Osteoblast (primary cell): ENCODE results near the gene PPP6R1. TPM values are rescaled to one million over a fixed set of nuclear protein-coding genes. Genes with fewer than 3 reads are reported as not detected.

ENCODE experiments used
- DNase-seq: peaks from one replicate; pipeline ENCODE4 v3.0.0; 2011; ENCODE audit warnings: low spot score, mixed read lengths; ENCODE audit not compliant: insufficient read length; ENCODE audit errors: missing footprints
- H2AFZ ChIP-seq: 2 replicates; pipeline ENCODE4 v1.6.0; 2011; ENCODE audit warnings: mild to moderate bottlenecking, low read length
- H3K27ac ChIP-seq: 2 replicates; pipeline ENCODE4 v1.5.1; 2011; ENCODE audit warnings: mild to moderate bottlenecking, low read depth, low read length, moderate library complexity
- H3K27me3 ChIP-seq: 2 replicates; pipeline ENCODE4 v1.6.0; 2012; ENCODE audit warnings: mild to moderate bottlenecking, control low read depth, inconsistent platforms, low read length, moderate library complexity; ENCODE audit not compliant: insufficient read depth
- H3K36me3 ChIP-seq: 2 replicates; pipeline ENCODE4 v1.5.1; 2011; ENCODE audit warnings: mild to moderate bottlenecking, low read length, control low read depth, moderate library complexity; ENCODE audit not compliant: insufficient read depth
- H3K4me1 ChIP-seq: 2 replicates; pipeline ENCODE4 v1.5.1; 2011; ENCODE audit warnings: mild to moderate bottlenecking, low read length, control low read depth, moderate library complexity; ENCODE audit not compliant: insufficient read depth
- H3K4me2 ChIP-seq: 2 replicates; pipeline ENCODE4 v1.6.0; 2011; ENCODE audit warnings: mild to moderate bottlenecking, low read length; ENCODE audit not compliant: insufficient read depth
- H3K4me3 ChIP-seq: fragments of 200-600 bp; sonication (generic); 3 replicates; pipeline ENCODE4 v1.5.1; 2012; ENCODE audit warnings: mild to moderate bottlenecking, low read length, inconsistent platforms; ENCODE audit not compliant: insufficient read depth
- H3K79me2 ChIP-seq: 2 replicates; pipeline ENCODE4 v1.6.0; 2012; ENCODE audit warnings: mild to moderate bottlenecking, low read length, control low read depth, inconsistent platforms; ENCODE audit not compliant: insufficient read depth
- H3K9me3 ChIP-seq: 2 replicates; pipeline ENCODE4 v1.5.1; 2011; ENCODE audit warnings: low read depth, low read length, control low read depth
- H4K20me1 ChIP-seq: 2 replicates; pipeline ENCODE4 v1.6.0; 2012; ENCODE audit warnings: mild to moderate bottlenecking, low read length, control low read depth; ENCODE audit not compliant: insufficient read depth
- total RNA-seq: library from RNA; depleted of rRNA; stranded (reverse); fragments of >200 nt; gene quantifications from 2 replicates; pipeline ENCODE4 v1.2.3, GENCODE V29; 2012
- TF ChIP-seq, protein P1 (sequence below): IDR thresholded peaks from 2 replicates; pipeline ENCODE4 v1.5.1; 2011; ENCODE audit warnings: mild to moderate bottlenecking, low read depth, low read length, moderate library complexity; ENCODE audit errors: extremely low read depth

PPP6R1 gene
- total RNA-seq, 1 donor, result 32.6 TPM

DNA sequence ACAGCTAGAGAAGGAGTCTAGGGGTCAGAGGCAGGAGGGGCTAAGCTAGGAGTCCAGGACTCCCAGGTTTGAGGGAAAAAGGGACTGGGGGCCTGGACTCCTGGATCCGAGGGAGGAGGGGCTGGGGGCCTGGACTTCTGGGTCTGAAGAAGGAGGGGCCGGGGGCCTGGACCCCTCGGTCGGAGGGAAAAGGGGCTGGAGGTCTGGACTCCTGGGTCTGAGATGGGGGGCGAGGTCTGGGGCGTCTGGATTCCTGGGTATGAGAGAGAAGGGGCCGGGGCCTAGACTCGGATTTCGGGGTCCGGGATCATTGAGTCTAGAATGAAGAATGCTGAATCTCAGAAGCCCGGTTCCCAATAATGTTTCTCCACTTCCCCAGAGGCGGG is 43.5 kb upstream of the PPP6R1 start:
- Histone ChIP-seq H3K4me3 (peak overlapping the region; percentile 72), H3K9me3 (no peaks in the 10 kb centered on the region), H3K36me3 (peaks cover 28% of the 10 kb centered on the region), H3K79me2 (no peaks in the 10 kb centered on the region), H4K20me1 (no peaks in the 10 kb centered on the region), H3K27me3 (no peaks in the 10 kb centered on the region), H3K4me1 (peaks cover 7% of the 10 kb centered on the region), H3K27ac (peak overlapping the region; percentile 56), H2AFZ (peak overlapping the region; percentile 97), H3K4me2 (peak overlapping the region; percentile 92)
- TF ChIP-seq, protein P1, sequence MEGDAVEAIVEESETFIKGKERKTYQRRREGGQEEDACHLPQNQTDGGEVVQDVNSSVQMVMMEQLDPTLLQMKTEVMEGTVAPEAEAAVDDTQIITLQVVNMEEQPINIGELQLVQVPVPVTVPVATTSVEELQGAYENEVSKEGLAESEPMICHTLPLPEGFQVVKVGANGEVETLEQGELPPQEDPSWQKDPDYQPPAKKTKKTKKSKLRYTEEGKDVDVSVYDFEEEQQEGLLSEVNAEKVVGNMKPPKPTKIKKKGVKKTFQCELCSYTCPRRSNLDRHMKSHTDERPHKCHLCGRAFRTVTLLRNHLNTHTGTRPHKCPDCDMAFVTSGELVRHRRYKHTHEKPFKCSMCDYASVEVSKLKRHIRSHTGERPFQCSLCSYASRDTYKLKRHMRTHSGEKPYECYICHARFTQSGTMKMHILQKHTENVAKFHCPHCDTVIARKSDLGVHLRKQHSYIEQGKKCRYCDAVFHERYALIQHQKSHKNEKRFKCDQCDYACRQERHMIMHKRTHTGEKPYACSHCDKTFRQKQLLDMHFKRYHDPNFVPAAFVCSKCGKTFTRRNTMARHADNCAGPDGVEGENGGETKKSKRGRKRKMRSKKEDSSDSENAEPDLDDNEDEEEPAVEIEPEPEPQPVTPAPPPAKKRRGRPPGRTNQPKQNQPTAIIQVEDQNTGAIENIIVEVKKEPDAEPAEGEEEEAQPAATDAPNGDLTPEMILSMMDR, result no peak
- DNase-seq, result no peak

DNA sequence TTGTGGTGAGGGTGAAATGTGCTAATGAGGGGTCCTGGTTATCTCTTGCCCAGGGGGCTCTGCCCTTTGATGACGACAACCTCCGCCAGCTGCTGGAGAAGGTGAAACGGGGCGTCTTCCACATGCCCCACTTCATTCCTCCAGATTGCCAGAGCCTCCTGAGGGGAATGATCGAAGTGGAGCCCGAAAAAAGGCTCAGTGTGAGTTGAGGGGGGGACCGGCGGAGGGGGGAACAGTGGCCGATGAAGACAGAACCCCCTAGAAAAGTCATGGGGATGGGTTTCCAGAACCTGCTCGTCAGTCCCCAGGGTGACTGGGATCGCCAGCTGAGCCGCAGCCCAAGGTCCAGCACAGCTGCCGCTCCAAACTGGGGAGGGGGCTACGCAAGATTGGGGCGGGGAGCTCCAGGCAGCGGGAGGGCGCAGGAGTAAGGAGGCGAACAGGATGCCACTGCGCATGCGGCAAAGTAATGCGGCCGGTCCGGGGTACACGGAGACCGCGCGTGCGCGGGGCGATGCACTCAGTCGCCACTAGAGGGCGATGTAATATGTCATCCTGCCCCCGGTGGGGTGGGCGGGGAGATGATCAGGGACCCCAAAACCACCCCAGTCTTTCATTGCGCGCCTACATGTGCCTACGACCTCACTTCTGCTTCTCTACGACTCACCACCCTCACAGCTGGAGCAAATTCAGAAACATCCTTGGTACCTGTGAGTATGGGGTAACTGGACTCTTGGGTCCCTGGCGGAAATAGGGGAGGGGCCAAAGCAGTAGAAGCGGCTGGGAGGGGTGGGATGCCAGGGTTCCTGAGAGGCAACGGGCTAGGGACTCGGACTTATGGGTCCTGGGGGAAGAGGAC is 42.9 kb upstream of the PPP6R1 start:
- TF ChIP-seq, protein P1, result peak; percentile 87
- Histone ChIP-seq H2AFZ (peak overlapping the region; percentile 97), H3K4me2 (peak overlapping the region; percentile 92), H3K79me2 (no peaks in the 10 kb centered on the region), H3K4me1 (peaks cover 7% of the 10 kb centered on the region), H3K4me3 (peak overlapping the region; percentile 72), H4K20me1 (no peaks in the 10 kb centered on the region), H3K27ac (peak overlapping the region; percentile 56), H3K36me3 (peaks cover 24% of the 10 kb centered on the region), H3K27me3 (no peaks in the 10 kb centered on the region), H3K9me3 (no peaks in the 10 kb centered on the region)
- peak; percentile 100 for DNase-seq

DNA sequence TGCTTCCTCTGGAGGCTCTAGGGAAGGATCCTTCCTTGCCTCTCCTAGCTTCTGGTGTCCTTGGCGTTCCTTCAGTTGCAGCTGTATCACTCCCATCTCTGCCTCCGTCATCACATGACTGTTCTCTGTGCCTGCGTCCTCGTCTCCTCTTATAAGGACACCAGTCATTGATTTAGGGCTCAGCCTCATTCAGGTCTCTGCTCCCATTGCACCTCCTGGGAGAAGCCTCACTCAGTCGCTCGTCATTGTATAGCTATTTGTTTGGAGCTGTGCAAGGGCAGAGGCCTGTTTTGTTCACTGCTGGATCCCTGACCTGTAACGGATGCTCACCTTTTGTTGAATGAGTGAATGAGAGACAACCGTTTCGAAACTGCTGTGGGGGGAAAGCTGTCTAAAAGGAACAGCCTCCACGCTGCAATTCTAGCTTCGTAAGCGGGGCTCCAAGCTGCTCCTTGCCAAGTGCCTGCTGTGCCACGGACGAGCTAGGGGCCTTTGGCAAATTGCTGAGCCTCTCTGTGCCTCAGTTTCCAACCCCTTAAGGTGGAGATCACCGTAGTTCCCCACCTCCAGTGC is 42.2 kb upstream of the PPP6R1 start:
- peak overlapping the region; percentile 97 for H2AFZ ChIP-seq
- DNase-seq, result peak; percentile 43
- H3K9me3 ChIP-seq, result no peaks in the 10 kb centered on the region
- H3K36me3 ChIP-seq, result peaks cover 20% of the 10 kb centered on the region
- H3K4me3 ChIP-seq, result peak overlapping the region; percentile 72
- TF ChIP-seq, protein P1, result no peak
- no peak overlapping the region for H3K4me2 ChIP-seq
- H3K27me3 ChIP-seq, result no peaks in the 10 kb centered on the region
- no peaks in the 10 kb centered on the region for H4K20me1 ChIP-seq
- H3K27ac ChIP-seq, result no peak overlapping the region
- peaks cover 7% of the 10 kb centered on the region for H3K4me1 ChIP-seq
- no peaks in the 10 kb centered on the region for H3K79me2 ChIP-seq

DNA sequence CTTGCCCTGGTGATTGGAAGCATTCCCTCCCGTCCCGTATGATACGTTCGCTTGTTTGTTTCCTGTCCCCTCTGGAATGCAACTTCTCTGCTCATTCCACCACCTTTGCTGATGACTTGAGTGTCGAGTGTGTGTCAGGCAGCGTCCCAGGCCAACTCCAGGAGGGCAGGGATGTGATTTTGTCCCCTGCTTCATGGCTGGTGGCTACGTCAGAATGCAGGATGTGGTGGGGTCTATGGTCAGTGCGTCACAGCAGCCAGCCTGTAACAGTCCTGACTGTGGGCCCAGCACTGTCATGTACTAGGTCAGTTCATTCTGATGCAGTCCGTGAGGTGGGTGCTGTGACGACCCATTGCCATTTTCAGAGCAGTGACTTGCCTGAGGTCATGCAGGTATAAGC is 41.2 kb upstream of the PPP6R1 start:
- Histone ChIP-seq H3K4me3 (no peak overlapping the region), H4K20me1 (no peaks in the 10 kb centered on the region), H3K79me2 (no peaks in the 10 kb centered on the region), H3K4me2 (no peak overlapping the region), H3K9me3 (no peaks in the 10 kb centered on the region), H3K27ac (no peak overlapping the region), H3K36me3 (peaks cover 12% of the 10 kb centered on the region), H3K4me1 (peaks cover 7% of the 10 kb centered on the region), H3K27me3 (no peaks in the 10 kb centered on the region), H2AFZ (no peak overlapping the region)
- DNase-seq, result peak; percentile 68
- TF ChIP-seq, protein P1, result no peak
